T-helper 1 cell treated with Interleukin-12 subunit alpha and Interleukin-12 subunit beta and Interleukin-4 antibody, amounts not matched to agents 30 μg/mL and 1 μg/mL, for 36 hours (primary cell): ENCODE data around the gene SPOP.
"Not testable (repeated sequence)": the region's sequence is repeated elsewhere in the genome, so short reads cannot be mapped to it uniquely, and the experiment has no call there.

ENCODE experiments used
- H3K27ac Mint-ChIP-seq: one replicate; pipeline ENCODE4 v1.8.0; 2021; ENCODE audit warnings: mild to moderate bottlenecking, mixed read lengths
- H3K27me3 Mint-ChIP-seq: one replicate; pipeline ENCODE4 v1.8.0; 2021; ENCODE audit warnings: low read depth, mixed read lengths
- H3K36me3 Mint-ChIP-seq: one replicate; pipeline ENCODE4 v1.8.0; 2021; ENCODE audit warnings: low read depth, mixed read lengths
- H3K4me1 Mint-ChIP-seq: one replicate; pipeline ENCODE4 v1.8.0; 2021; ENCODE audit warnings: low read depth, mixed read lengths
- H3K4me3 Mint-ChIP-seq: one replicate; pipeline ENCODE4 v1.8.0; 2021; ENCODE audit warnings: mild to moderate bottlenecking, moderate library complexity, mixed read lengths
- H3K9me3 Mint-ChIP-seq: one replicate; pipeline ENCODE4 v1.8.0; 2021; ENCODE audit warnings: mixed read lengths

The SPOP gene

GRCh38 chr17:49687878-49688491 lies 10.1 kb upstream of the SPOP start:
- Mint-ChIP-seq H3K36me3 (peaks cover 4% of the 10 kb centered on the region), H3K27me3 (no peaks in the 10 kb centered on the region), H3K4me3 (peak overlapping the region; percentile 70), H3K4me1 (peaks cover 23% of the 10 kb centered on the region), H3K9me3 (no peaks in the 10 kb centered on the region), H3K27ac (peak overlapping the region; percentile 90)

- no peak overlapping the region for H3K4me3 Mint-ChIP-seq
- no peak overlapping the region for H3K27ac Mint-ChIP-seq
- peaks cover 19% of the 10 kb centered on the region for H3K4me1 Mint-ChIP-seq
- no peaks in the 10 kb centered on the region for H3K9me3 Mint-ChIP-seq
- H3K27me3 Mint-ChIP-seq, result peaks cover 10% of the 10 kb centered on the region
- H3K36me3 Mint-ChIP-seq, result peaks cover 7% of the 10 kb centered on the region
Measured at GRCh38 chr17:49681106-49681979, 3.4 kb upstream of the SPOP start.

- no peak overlapping the region for H3K4me3 Mint-ChIP-seq
- no peaks in the 10 kb centered on the region for H3K9me3 Mint-ChIP-seq
- H3K4me1 Mint-ChIP-seq, result peaks cover 25% of the 10 kb centered on the region
- H3K36me3 Mint-ChIP-seq, result peaks cover 7% of the 10 kb centered on the region
- H3K27me3 Mint-ChIP-seq, result peaks cover 10% of the 10 kb centered on the region
- H3K27ac Mint-ChIP-seq, result no peak overlapping the region
Measured at GRCh38 chr17:49680314-49680713, 2.4 kb upstream of the SPOP start.

- Mint-ChIP-seq H3K4me3 (peak overlapping the region; percentile 90), H3K36me3 (peaks cover 14% of the 10 kb centered on the region), H3K4me1 (peaks cover 37% of the 10 kb centered on the region), H3K9me3 (no peaks in the 10 kb centered on the region), H3K27ac (peak overlapping the region; percentile 96), H3K27me3 (peaks cover 7% of the 10 kb centered on the region)
Measured at GRCh38 chr17:49677134-49677932, 564 bp downstream of the SPOP start.

DNA sequence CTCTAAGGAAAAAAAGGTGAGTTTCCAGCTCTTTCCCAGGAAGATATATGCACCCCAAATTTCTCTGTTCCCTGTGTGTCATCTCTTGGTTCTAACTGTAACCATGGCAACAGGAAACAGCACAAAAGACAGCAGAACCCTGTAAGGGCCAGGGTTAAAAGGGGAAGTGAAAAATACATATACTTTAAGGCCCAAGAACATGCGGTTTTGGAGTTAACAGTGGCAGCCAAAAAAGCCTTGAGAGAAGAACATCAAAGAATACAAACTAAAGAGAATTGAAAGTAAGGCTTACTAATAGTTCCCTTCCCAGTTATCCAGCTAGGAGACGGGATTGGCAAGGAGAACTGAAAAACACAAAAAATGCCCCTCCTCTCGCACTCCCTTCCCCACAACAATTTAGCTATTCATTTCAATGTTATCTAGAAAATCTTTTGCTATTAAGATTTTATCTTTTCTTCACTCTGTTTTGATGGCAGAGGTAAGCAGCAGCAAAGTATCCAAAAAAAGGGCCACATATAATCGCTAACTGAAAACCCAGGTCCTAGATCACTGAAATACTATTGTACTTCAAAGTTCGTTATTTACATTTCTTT lies 1.5 kb downstream of the SPOP start:
- peaks cover 14% of the 10 kb centered on the region for H3K36me3 Mint-ChIP-seq
- H3K4me1 Mint-ChIP-seq, result peaks cover 37% of the 10 kb centered on the region
- no peaks in the 10 kb centered on the region for H3K9me3 Mint-ChIP-seq
- H3K27me3 Mint-ChIP-seq, result peaks cover 4% of the 10 kb centered on the region
- H3K4me3 Mint-ChIP-seq, result peak overlapping the region; percentile 90
- peak overlapping the region; percentile 96 for H3K27ac Mint-ChIP-seq

DNA sequence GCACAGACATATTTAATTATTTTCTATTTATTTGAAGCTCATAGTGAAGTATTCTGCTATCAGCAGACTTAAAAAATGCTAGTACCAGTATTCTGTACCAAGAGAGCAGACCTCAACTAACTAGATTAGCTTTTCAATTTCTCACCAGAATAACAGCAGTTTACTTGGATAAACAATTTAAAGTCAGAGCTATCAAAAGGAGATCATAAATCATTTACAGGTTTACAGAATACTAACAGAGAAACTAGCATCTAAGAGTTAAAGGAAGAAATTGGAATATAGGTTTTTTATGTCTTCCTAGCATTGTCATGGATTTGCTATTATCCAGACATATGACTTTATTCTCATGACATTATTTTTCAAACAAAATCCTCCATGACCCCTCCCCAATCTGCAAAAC lies 3.4 kb downstream of the SPOP start:
- H3K9me3 Mint-ChIP-seq, result no peaks in the 10 kb centered on the region
- no peak overlapping the region for H3K27ac Mint-ChIP-seq
- peaks cover 4% of the 10 kb centered on the region for H3K27me3 Mint-ChIP-seq
- H3K36me3 Mint-ChIP-seq, result peaks cover 14% of the 10 kb centered on the region
- H3K4me3 Mint-ChIP-seq, result no peak overlapping the region
- H3K4me1 Mint-ChIP-seq, result peaks cover 39% of the 10 kb centered on the region

DNA sequence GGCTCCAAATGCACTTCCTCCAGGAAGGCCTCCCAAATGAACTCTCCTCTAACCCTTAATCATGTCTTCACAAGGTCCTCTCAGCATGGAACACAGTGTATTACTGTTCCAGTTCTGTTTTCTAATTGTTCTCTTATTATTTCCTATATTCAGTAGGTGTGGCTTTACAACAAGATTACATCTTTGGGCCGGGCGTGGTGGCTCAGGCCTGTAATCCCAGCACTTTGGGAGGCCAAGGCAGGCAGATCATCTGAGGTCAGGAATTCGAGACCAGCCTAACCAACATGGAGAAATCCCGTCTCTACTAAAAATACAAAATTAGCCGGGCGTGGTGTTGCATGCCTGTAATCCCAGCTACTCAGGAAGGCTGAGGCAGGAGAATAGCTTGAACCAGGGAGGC lies 4.2 kb downstream of the SPOP start:
- H3K27me3 Mint-ChIP-seq, H3K27ac Mint-ChIP-seq, H3K4me3 Mint-ChIP-seq, H3K9me3 Mint-ChIP-seq: not testable (repeated sequence)
- peaks cover 14% of the 10 kb centered on the region for H3K36me3 Mint-ChIP-seq
- peaks cover 39% of the 10 kb centered on the region for H3K4me1 Mint-ChIP-seq

- Mint-ChIP-seq H3K27me3 (no peaks in the 10 kb centered on the region), H3K36me3 (peaks cover 10% of the 10 kb centered on the region), H3K9me3 (no peaks in the 10 kb centered on the region), H3K4me1 (peaks cover 22% of the 10 kb centered on the region), H3K4me3 (no peak overlapping the region), H3K27ac (no peak overlapping the region)
Measured at GRCh38 chr17:49670641-49671040, 7.3 kb downstream of the SPOP start.

DNA sequence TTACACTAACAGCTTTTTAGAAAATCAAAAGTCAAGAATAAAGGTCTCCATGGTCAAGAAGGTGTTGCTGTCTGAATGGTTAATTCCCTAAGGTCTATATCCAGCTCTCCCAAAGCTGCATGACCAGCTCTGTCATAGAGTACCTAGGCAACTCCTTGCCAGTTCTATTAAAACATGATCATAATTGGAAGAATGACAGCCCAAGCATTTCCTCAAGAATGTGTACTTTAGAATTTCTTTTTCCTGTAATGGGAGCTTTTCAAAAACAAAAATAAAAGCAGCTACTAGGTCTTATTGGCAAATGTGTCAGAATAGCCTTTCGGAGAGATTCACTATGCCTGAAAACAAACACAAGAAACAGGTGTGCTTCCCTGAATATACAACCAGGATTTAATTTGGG lies 7.9 kb downstream of the SPOP start:
- Mint-ChIP-seq H3K27ac (no peak overlapping the region), H3K9me3 (no peaks in the 10 kb centered on the region), H3K4me1 (peaks cover 19% of the 10 kb centered on the region), H3K36me3 (peaks cover 8% of the 10 kb centered on the region), H3K27me3 (no peaks in the 10 kb centered on the region), H3K4me3 (no peak overlapping the region)

GRCh38 chr17:49667854-49668253 lies 10.0 kb downstream of the SPOP start:
- Mint-ChIP-seq H3K36me3 (peaks cover 9% of the 10 kb centered on the region), H3K4me3 (no peak overlapping the region), H3K4me1 (peaks cover 16% of the 10 kb centered on the region)

DNA sequence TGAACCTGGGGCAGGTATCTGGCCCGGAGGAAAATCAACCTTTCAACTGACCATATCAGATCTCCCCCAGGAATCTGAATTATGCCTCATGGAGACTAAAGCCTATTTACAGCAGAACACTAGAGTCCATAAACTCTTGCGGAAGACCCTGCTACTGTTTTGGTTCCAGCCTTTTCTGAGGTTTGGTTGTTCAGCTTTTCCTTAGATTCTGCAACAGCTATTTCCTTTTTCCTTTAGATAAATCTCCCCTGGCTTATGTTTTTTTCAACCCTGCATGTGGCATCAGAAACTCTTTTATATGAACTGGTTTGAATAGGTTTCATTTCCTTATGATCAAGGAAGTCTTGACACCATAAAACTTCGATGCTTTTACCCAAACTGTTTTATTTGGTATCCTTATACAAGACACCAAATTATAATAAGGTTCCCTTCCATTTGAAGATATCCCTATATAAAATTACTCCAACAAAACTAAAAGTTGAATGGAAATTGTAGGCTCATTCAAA lies 13.1 kb downstream of the SPOP start:
- no peak overlapping the region for H3K4me3 Mint-ChIP-seq
- H3K27ac Mint-ChIP-seq, result no peak overlapping the region
- H3K36me3 Mint-ChIP-seq, result peaks cover 14% of the 10 kb centered on the region
- H3K27me3 Mint-ChIP-seq, result no peaks in the 10 kb centered on the region
- no peaks in the 10 kb centered on the region for H3K9me3 Mint-ChIP-seq
- peaks cover 17% of the 10 kb centered on the region for H3K4me1 Mint-ChIP-seq

More at GRCh38 chr17:49667854-49668253, 10.0 kb downstream of the SPOP start:
- Mint-ChIP-seq H3K9me3 (no peaks in the 10 kb centered on the region), H3K27me3 (no peaks in the 10 kb centered on the region), H3K27ac (no peak overlapping the region)

GRCh38 chr17:49659661-49660382 lies 18.1 kb downstream of the SPOP start:
- peaks cover 18% of the 10 kb centered on the region for H3K36me3 Mint-ChIP-seq
- H3K27ac Mint-ChIP-seq, result no peak overlapping the region
- no peaks in the 10 kb centered on the region for H3K9me3 Mint-ChIP-seq
- peaks cover 14% of the 10 kb centered on the region for H3K4me1 Mint-ChIP-seq
- H3K4me3 Mint-ChIP-seq, result no peak overlapping the region
- H3K27me3 Mint-ChIP-seq, result no peaks in the 10 kb centered on the region

GRCh38 chr17:49656247-49656646 lies 21.6 kb downstream of the SPOP start:
- Mint-ChIP-seq H3K36me3 (peaks cover 14% of the 10 kb centered on the region), H3K9me3 (no peaks in the 10 kb centered on the region), H3K27me3 (no peaks in the 10 kb centered on the region), H3K27ac (no peak overlapping the region), H3K4me3 (no peak overlapping the region), H3K4me1 (peaks cover 14% of the 10 kb centered on the region)

DNA sequence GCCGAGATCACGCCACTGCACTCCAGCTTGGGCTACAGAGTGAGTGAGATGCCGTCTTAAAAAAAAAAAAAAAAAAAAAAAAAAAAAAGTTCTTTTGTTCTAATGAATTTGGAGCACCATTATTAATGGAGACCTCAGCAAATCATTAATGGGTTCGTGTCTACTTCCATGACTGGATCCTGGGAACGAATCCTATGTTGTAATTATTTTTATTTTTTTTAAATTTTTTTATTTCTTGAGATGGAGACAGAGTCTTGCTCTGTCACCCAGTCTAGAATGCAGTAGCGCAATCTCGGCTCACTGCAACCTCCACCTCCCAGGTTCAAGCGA lies 30.7 kb downstream of the SPOP start:
- Mint-ChIP-seq H3K27me3 (no peaks in the 10 kb centered on the region), H3K27ac (no peak overlapping the region), H3K4me3 (no peak overlapping the region), H3K36me3 (no peaks in the 10 kb centered on the region), H3K4me1 (peaks cover 18% of the 10 kb centered on the region), H3K9me3 (no peaks in the 10 kb centered on the region)
